Measurements from ENCODE around the gene GALNT5.

The GALNT5 gene

DNA sequence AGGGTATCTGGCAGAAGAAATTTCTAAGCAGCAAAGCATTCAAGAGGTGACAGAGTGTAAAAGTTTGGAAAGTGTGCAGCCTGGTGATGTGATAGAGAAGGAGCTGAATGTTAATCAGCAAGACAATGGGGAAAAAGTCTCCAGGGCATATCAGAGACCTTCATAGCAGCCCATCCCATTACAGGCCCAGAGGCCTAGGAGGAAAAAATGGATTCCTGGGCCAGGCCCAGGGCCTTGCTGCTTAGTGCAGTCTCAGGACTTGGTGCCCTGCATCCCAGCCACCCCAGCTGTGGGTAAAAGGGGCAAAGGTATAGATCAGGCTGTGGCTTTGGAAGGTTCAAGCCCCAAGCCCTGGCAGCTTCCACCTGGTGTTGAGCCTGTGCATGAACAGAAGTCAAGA, 104.0 kb downstream of the GALNT5 start:
- H3K4me3 ChIP-seq, result no peak overlapping the region
- H3K4me1 ChIP-seq, result no peaks in the 10 kb centered on the region
- H3K27me3 ChIP-seq, result no peaks in the 10 kb centered on the region
- intact Hi-C loops (cut with DNase I; ENCODE audit: low total_unique reads), result no loop called here
- no peaks in the 10 kb centered on the region for H3K36me3 ChIP-seq
- TF ChIP-seq, protein P1, sequence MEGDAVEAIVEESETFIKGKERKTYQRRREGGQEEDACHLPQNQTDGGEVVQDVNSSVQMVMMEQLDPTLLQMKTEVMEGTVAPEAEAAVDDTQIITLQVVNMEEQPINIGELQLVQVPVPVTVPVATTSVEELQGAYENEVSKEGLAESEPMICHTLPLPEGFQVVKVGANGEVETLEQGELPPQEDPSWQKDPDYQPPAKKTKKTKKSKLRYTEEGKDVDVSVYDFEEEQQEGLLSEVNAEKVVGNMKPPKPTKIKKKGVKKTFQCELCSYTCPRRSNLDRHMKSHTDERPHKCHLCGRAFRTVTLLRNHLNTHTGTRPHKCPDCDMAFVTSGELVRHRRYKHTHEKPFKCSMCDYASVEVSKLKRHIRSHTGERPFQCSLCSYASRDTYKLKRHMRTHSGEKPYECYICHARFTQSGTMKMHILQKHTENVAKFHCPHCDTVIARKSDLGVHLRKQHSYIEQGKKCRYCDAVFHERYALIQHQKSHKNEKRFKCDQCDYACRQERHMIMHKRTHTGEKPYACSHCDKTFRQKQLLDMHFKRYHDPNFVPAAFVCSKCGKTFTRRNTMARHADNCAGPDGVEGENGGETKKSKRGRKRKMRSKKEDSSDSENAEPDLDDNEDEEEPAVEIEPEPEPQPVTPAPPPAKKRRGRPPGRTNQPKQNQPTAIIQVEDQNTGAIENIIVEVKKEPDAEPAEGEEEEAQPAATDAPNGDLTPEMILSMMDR (IDR thresholded peaks at IDR 0.05), result no peak
- DNase-seq, result no peak
- H3K27ac ChIP-seq, result no peak overlapping the region
- no peaks in the 10 kb centered on the region for H3K9me3 ChIP-seq

DNA sequence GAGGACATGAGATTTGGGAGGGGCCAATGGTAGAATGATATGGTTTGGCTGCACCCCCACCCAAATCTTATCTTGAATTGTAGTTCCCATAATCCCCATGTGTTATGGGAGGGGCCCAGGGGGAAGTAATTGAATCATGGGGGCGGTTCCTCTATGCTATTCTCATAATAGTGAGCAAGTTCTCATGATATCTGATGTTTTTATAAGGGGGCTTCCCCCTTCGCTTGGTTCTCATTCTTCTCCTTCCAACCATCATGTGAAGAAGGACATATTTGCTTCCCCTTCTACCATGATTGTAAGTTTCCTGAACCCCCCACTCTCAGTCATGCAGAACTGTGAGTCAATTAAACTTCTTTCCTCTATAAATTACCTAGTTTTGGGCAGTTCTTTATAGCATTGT, 105.1 kb downstream of the GALNT5 start:
- Histone ChIP-seq H3K36me3 (no peaks in the 10 kb centered on the region), H3K4me3 (no peak overlapping the region), H3K27me3 (no peaks in the 10 kb centered on the region), H3K9me3 (no peaks in the 10 kb centered on the region), H3K4me1 (no peaks in the 10 kb centered on the region), H3K27ac (no peak overlapping the region)
- TF ChIP-seq, protein P1 (IDR thresholded peaks at IDR 0.05), result no peak
- no peak for DNase-seq
- intact Hi-C loops (cut with DNase I; ENCODE audit: low total_unique reads), result no loop called here

DNA sequence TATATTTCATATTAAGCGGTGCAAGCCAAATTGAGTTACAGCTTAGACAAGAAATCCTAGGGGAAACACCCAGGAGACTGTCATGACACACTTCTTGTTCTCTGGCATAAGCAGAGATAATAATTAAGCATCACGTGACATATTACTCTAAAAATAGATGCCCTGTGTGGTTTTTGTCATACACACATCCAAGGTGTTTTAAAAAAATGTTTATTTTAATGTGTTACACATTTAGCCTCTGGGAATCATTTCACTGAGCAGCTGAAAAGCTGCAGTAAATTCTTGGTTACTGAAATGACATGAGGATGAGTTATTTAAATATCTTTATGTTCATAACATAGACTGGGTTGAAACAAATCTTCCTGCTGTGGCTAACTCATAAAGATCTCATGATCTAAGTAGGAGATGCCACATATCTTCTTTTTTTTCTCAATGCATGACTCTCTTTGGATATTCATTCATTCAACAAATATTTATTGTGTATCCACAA, 106.2 kb downstream of the GALNT5 start:
- DNase-seq, result no peak
- intact Hi-C loops (cut with DNase I; ENCODE audit: low total_unique reads), result no loop called here

More for the DNA sequence above, 106.2 kb downstream of the GALNT5 start:
- TF ChIP-seq, protein P1 (IDR thresholded peaks at IDR 0.05), result no peak
- no peak overlapping the region for H3K27ac ChIP-seq
- H3K36me3 ChIP-seq, result no peaks in the 10 kb centered on the region
- no peak overlapping the region for H3K4me3 ChIP-seq
- H3K27me3 ChIP-seq, result no peaks in the 10 kb centered on the region
- H3K4me1 ChIP-seq, result no peaks in the 10 kb centered on the region
- H3K9me3 ChIP-seq, result no peaks in the 10 kb centered on the region

Data from tibial artery (tissue), 4 donors.